ENCODE data around the gene ST7L. TPM values are rescaled to one million over a fixed set of nuclear protein-coding genes. Genes with fewer than 3 reads are reported as not detected.

Gene ST7L
- total RNA-seq, 1 donor from 2014 or later = 17.9 TPM

DNA sequence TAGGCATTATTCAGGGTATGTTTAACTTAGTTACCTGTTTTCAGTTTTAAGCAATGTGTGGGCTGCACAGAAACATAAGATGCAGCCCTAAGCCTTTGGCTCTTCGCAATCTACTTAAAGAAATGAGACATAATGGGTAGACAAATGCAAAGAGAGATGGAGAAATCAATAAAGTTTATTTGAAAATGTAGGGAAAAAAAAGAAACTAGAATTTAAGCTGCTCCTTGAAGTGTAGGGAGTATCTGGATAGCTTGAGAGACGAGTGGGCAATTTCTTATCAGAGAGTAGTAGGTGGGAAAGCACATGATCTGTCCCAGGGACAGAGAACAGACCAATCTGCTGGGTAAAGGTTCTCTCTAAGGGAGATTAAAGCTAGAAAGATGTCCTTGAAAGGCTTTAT is 101.3 kb downstream of the ST7L start:
- no peak for DNase-seq (ENCODE audit: low spot score)

GRCh38 chr1:112517231-112517630 is 101.7 kb downstream of the ST7L start:
- no peak for DNase-seq (ENCODE audit: low spot score)

DNA sequence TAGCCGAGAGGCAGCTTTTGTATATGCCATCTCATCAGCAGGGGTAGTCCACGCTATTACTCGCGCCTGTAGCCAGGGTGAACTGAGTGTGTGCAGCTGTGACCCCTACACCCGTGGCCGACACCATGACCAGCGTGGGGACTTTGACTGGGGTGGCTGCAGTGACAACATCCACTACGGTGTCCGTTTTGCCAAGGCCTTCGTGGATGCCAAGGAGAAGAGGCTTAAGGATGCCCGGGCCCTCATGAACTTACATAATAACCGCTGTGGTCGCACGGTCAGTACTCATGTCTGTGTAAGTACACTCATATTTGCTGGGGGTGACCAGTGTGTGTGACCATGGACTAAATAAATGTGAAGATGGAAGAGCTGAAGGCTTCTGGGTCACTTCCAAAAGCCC is 102.8 kb downstream of the ST7L start:
- DNase-seq (ENCODE audit: low spot score) = no peak

- no peak for DNase-seq (ENCODE audit: low spot score)
Observed at GRCh38 chr1:112515311-112516009, 103.5 kb downstream of the ST7L start.

- no peak for DNase-seq (ENCODE audit: low spot score)
Observed at GRCh38 chr1:112514901-112515300, 104.0 kb downstream of the ST7L start.

DNA sequence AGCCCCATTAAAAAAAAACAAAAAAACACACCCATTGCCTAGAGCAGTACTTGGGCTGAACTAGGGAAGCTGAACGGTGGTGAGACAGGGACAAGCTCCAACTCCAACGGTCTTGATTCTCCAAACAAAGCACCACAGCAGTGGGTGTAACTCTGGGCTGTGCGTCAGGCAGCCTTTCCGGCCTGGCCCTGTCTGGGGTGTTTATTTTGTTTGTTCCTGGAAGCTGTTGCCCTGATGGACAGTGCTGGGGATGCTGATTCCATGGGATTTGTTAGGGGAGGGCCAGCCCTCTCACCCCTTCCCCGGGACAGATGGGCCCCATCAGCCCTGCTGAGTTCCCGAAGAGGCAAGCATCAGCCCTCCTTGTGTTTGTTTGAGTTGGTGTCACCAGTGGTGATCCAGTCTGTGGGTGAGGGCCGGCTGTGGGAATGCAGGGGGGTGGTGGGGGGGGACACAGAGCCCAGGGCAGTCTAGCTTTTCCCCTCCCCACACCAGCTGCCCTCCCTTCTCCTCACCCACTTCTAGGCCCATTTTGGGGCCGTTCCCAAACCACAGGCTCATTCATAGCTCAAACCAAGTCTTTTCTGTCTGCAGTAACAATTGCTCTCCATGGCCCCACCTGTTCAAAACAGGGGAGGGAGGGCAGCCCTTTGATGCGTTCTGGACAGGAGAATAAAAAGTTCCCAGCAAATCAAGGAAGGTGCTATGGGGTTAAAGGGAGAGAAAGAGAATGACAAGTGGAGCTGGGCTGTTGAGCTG is 105.7 kb downstream of the ST7L start:
- no peak for DNase-seq (ENCODE audit: low spot score)

DNA sequence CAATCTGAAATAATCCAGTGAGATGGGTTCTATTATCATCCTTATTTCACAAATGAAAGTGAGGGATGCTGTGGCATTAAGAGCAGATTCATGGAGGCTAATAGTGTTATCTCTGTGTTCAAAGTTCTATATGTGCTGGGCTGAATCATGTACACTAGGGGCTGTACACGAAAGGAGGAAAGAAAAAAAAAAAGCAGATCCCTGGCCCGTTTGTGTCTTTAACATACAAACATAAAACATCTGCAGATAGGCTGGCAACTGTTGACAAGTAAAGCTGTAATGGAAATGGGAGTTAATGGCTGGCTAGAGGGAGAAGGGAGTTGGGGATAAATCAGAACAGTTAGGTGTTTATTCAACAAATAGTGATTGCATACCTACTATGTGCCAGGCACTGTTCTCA is 107.0 kb downstream of the ST7L start:
- no peak for DNase-seq (ENCODE audit: low spot score)

GRCh38 chr1:112510340-112510739 is 108.6 kb downstream of the ST7L start:
- no peak for DNase-seq (ENCODE audit: low spot score)

GRCh38 chr1:112509660-112510178 is 109.2 kb downstream of the ST7L start:
- DNase-seq (ENCODE audit: low spot score) = no peak

- no peak for DNase-seq (ENCODE audit: low spot score)
Observed at GRCh38 chr1:112509005-112509659, 109.8 kb downstream of the ST7L start.

GRCh38 chr1:112508278-112509004 is 110.5 kb downstream of the ST7L start, which contains the start of gene WNT2B:
Gene WNT2B, plus strand, starts transcription at chr1:112508965. Its CDS starts 298 bp downstream, at chr1:112509263.
- no peak for DNase-seq (ENCODE audit: low spot score)

DNA sequence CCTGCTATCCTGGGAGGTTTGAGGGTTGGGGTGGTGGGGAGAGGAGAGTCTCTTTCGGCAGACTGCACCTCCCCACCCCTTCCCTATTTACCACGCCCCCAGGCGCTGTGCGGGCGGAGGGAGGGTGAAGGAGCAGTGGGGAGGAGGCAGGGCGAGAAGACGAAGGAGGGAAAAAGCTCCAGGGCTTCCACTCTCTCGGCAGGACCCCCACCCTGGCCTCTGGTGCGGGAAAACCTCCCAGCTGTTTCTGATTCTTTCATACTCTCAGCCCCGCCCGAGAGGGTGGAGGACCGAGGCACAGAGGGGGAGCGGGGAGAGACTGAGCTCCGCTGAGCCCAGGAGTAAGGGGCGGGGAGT is 111.0 kb downstream of the ST7L start:
- DNase-seq (ENCODE audit: low spot score) = no peak

DNA sequence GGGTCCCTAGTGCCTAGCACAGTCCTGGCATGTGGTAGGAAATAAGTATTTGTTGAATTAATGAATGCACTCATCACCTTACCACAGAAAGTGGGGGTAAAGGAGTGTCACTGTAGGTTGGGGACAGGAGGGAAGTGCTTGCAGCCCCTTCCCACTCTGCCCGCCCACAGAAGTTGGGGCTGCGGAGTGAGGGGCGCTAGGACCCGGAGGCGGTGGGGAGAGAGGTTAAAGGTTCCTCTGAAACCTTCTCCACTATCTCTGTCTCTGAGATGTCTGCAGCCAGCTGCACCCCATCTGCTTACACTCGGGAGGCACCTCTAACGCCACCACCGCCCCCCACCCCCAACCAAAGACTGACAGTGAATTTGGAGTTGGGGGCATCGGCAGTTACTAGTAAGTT is 111.6 kb downstream of the ST7L start:
- DNase-seq (ENCODE audit: low spot score) = no peak

DNA sequence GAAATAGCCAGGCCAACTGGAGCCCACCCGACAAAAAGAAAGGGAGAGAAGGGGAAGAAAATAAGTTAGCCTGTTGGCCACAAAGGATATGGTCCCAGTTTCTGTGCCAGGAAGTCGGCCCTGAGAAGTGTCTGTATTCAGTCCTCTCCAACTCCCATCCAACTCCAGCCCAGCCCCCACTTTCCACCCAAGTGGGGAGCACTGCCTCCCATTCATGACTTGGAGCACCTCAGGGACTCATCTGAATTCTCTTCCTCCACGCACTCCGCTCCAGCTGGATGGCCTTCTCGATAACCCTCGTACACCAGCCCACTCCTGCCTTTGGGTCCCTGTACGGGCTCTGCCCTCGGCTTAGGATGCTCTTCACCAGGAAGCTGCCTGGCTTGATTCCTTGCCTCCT is 112.2 kb downstream of the ST7L start:
- no peak for DNase-seq (ENCODE audit: low spot score)

- no peak for DNase-seq (ENCODE audit: low spot score)
Observed at GRCh38 chr1:112506306-112506705, 112.6 kb downstream of the ST7L start.

GRCh38 chr1:112505878-112506277 is 113.1 kb downstream of the ST7L start:
- DNase-seq (ENCODE audit: low spot score) = no peak

DNA sequence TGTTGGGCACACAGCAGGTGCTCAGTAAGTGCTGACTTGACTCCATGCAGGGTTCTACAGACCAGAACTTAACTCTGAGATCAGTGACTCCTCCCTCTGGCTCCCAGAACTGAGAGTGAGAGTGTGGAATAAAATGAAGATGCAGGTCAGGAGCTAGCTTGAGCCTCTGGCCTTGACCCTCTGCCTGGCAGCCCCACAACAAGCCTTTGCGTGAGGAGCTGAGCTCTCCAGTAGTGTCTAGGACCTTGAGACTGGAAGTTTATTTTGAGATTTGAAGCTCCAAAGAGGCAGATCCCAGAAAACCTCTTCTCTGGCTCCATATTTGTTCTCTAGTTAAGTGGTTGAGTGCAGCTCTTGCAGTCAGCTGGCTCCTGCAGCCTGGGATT is 113.5 kb downstream of the ST7L start:
- DNase-seq (ENCODE audit: low spot score) = no peak

GRCh38 chr1:112504661-112505399 is 114.1 kb downstream of the ST7L start:
- no peak for DNase-seq (ENCODE audit: low spot score)

DNA sequence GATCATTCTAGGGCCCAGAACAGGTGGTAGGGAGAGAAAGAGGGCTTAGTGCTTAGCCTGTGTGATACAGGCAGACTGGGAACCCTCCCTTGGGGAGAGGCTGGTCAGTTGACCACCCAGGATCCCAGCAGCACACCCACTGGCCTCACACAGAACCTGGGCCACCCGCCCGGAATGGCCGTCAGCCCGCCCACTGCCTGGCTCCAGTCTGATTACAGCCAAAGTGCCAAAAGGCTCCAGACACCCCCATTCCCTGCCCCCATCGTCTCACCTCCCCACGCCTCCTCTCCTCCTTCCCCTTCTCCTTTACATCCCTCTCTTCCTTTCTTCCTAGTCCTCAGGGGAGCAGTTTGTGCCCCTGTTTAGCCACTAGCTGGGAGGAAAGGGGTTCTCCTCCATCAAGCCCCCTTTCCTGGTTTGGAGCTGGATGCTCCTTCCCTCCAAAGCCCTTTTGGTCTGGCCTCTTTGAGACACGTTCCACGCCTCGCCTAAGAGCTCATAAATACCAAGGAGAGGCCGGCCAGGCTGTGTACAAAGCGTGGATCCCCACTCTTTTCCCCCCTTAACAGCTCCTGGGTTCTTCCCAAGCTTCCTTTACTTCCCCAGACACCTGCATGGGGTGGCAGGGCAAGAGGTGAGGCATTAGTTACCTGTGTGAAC is 114.8 kb downstream of the ST7L start:
- DNase-seq (ENCODE audit: low spot score) = no peak

GRCh38 chr1:112502826-112503225 is 116.1 kb downstream of the ST7L start:
- DNase-seq (ENCODE audit: low spot score) = no peak
